ENCODE data around the gene WRAP73.

WRAP73 gene

GRCh38 chr1:3646596-3646995 lies 3.3 kb downstream of the WRAP73 start:
- DNase-seq (ENCODE audit: low spot score) = no peak

- no peak for DNase-seq (ENCODE audit: low spot score)
Observed at GRCh38 chr1:3645666-3646355, 4.1 kb downstream of the WRAP73 start.

GRCh38 chr1:3645247-3645646 lies 4.7 kb downstream of the WRAP73 start:
- DNase-seq (ENCODE audit: low spot score) = no peak

- DNase-seq (ENCODE audit: low spot score) = no peak
Observed at GRCh38 chr1:3644273-3644672, 5.6 kb downstream of the WRAP73 start.

GRCh38 chr1:3642919-3643675 lies 6.8 kb downstream of the WRAP73 start:
- DNase-seq (ENCODE audit: low spot score) = no peak

- DNase-seq (ENCODE audit: low spot score) = no peak
Observed at GRCh38 chr1:3641816-3642215, 8.1 kb downstream of the WRAP73 start.

- DNase-seq (ENCODE audit: low spot score) = no peak
Observed at GRCh38 chr1:3641046-3641760, 8.7 kb downstream of the WRAP73 start.

GRCh38 chr1:3640121-3640837 lies 9.6 kb downstream of the WRAP73 start:
- DNase-seq (ENCODE audit: low spot score) = no peak

GRCh38 chr1:3639397-3639911 lies 10.4 kb downstream of the WRAP73 start:
- DNase-seq (ENCODE audit: low spot score) = no peak

GRCh38 chr1:3638676-3639075 lies 11.2 kb downstream of the WRAP73 start:
- DNase-seq (ENCODE audit: low spot score) = no peak

GRCh38 chr1:3638027-3638426 lies 11.9 kb downstream of the WRAP73 start:
- no peak for DNase-seq (ENCODE audit: low spot score)

GRCh38 chr1:3636531-3636930 lies 13.4 kb downstream of the WRAP73 start:
- no peak for DNase-seq (ENCODE audit: low spot score)

- no peak for DNase-seq (ENCODE audit: low spot score)
Observed at GRCh38 chr1:3636080-3636479, 13.8 kb downstream of the WRAP73 start.

- DNase-seq (ENCODE audit: low spot score) = no peak
Observed at GRCh38 chr1:3634059-3634800, 15.7 kb downstream of the WRAP73 start.

- DNase-seq (ENCODE audit: low spot score) = no peak
Observed at GRCh38 chr1:3633344-3634058, 16.4 kb downstream of the WRAP73 start.

- no peak for DNase-seq (ENCODE audit: low spot score)
Observed at GRCh38 chr1:3632716-3633343, 17.1 kb downstream of the WRAP73 start.

- DNase-seq (ENCODE audit: low spot score) = no peak
Observed at GRCh38 chr1:3632298-3632697, 17.6 kb downstream of the WRAP73 start.

GRCh38 chr1:3631320-3632260 lies 18.3 kb downstream of the WRAP73 start:
- no peak for DNase-seq (ENCODE audit: low spot score)

GRCh38 chr1:3630914-3631313 lies 19.0 kb downstream of the WRAP73 start:
- DNase-seq (ENCODE audit: low spot score) = no peak
